ENCODE measurements around the gene ADAMTS9. TPM values are rescaled to one million over a fixed set of nuclear protein-coding genes. Genes with fewer than 3 reads are reported as not detected.

Gene ADAMTS9
- total and polyA plus RNA-seq, 2 of the 13 experiments (the other 11 are each of a cell fraction or from before 2014, with no cell fraction given): 0.02 to 0.09 TPM

- POLR2A ChIA-PET: no interaction called here
- in situ Hi-C loops (cut with HindIII; ENCODE audit: extremely low pct_ligation_motif_present, low pct_unique_long_range_greater_than_20kb): no loop called here
These were observed 66.5 kb downstream of the ADAMTS9 start for GRCh38 chr3:64621275-64621674.

More at GRCh38 chr3:64621275-64621674, 66.5 kb downstream of the ADAMTS9 start:
- Histone ChIP-seq H3K4me2 (ENCODE audit: low read depth, low read length) (no peak overlapping the region), H3K4me1 (ENCODE audit: insufficient read depth, low read length) (no peaks in the 10 kb centered on the region), H3K36me3 (replicated peaks in 1 of 2; ENCODE audit: control insufficient read depth in 1 of 2, insufficient read depth in 2 of 2, low read length in 2 of 2) (no peaks in the 10 kb centered on the region), H2AFZ (ENCODE audit: low read length) (no peak overlapping the region), H3K4me3 (replicated peaks in 1 of 3; ENCODE audit: insufficient read depth in 1 of 3, low read depth in 2 of 3, low read length in 3 of 3) (no peak overlapping the region), H4K20me1 (ENCODE audit: insufficient read depth, low read length) (no peaks in the 10 kb centered on the region), H3K9me3 (ENCODE audit: low read length) (no peaks in the 10 kb centered on the region), H3K27me3 (ENCODE audit: control insufficient read depth in 1 of 2, insufficient read depth in 2 of 2, low read length in 2 of 2) (no peaks in the 10 kb centered on the region; a peak in 1 of 5 replicates), H3K9ac (ENCODE audit: insufficient read depth, low read depth, low read length) (no peak overlapping the region), H3K79me2 (ENCODE audit: insufficient read depth, low read length) (no peaks in the 10 kb centered on the region), H3K27ac (ENCODE audit: extremely low read length, insufficient read depth, low read length) (no peak overlapping the region)
- no peak for DNase-seq (ENCODE audit: low spot score)
- intact Hi-C loops (cut with micrococcal nuclease; ENCODE audit: unreplicated experiment): no loop called here
- TF ChIP-seq ZBTB40 (IDR thresholded peaks at IDR 0.05): no peak
- TF ChIP-seq ZBTB40 (CRISPR knock-in tag; IDR thresholded peaks at IDR 0.05): peak; percentile 72; the same call in 1 of the 2 replicates
- no peak for TF ChIP-seq ZNF777 (CRISPR knock-in tag; IDR thresholded peaks at IDR 0.05)
- no TSS peak for BruUV-seq (replicated peaks)
- 71% methylated on average over 8 of the region's 8 CpGs for WGBS (ENCODE audit: low lambda C conversion rate)
- ATAC-seq: no peak
- FAIRE-seq: no peak
- CTCF ChIA-PET (ENCODE audit: low intra/inter-chr PET ratio, low total read pairs): no interaction called here
